ENCODE results near the gene SHISA7.
A peak's percentile ranks its signal among the peaks of the same experiment; 100 is the strongest.

SHISA7 gene

GRCh38 chr19:55391702-55392615, 51.1 kb downstream of the SHISA7 start:
- Histone ChIP-seq H3K9me3 (ENCODE audit: control insufficient read depth, insufficient read depth, low read length) (no peaks in the 10 kb centered on the region), H3K4me1 (ENCODE audit: insufficient read depth, low read length) (peaks cover 24% of the 10 kb centered on the region), H3K36me3 (ENCODE audit: insufficient read depth, low read length) (peaks cover 5% of the 10 kb centered on the region), H3K9ac (ENCODE audit: low read depth, low read length) (no peak overlapping the region; the same call in 1 of the 2 replicates)

DNA sequence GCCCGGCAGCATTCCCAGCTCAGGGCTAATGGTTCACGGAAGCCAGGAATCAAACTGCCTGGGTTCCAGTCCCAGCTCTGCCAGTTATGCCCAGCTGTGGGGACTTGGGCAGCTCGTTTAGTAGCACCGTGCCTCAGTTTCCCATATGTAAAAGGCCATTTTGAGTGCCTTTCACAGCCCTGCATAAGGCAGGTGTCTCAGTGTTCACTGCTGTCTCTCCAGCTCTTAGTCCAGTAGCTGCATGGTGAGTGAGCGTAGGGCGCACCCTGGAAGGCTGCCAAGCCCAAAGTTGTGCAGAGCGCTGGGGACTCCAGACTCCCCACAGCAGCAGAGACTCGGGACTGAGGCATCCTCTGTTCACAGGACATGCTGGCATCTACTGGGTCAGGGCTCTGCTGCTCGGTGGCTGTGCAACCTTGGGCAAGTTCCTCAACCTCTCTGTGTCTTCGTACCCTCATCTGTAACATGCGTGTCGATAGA, 51.9 kb downstream of the SHISA7 start:
- peaks cover 12% of the 10 kb centered on the region for H3K36me3 ChIP-seq (ENCODE audit: insufficient read depth, low read length)
- H3K4me1 ChIP-seq (ENCODE audit: insufficient read depth, low read length), result peaks cover 24% of the 10 kb centered on the region
- no peaks in the 10 kb centered on the region for H3K9me3 ChIP-seq (ENCODE audit: control insufficient read depth, insufficient read depth, low read length)
- H3K9ac ChIP-seq (ENCODE audit: low read depth, low read length), result no peak overlapping the region

GRCh38 chr19:55390461-55390880, 52.6 kb downstream of the SHISA7 start:
- no peak overlapping the region for H3K9ac ChIP-seq (ENCODE audit: low read depth, low read length)
- peaks cover 12% of the 10 kb centered on the region for H3K36me3 ChIP-seq (ENCODE audit: insufficient read depth, low read length)
- peaks cover 24% of the 10 kb centered on the region for H3K4me1 ChIP-seq (ENCODE audit: insufficient read depth, low read length)
- no peaks in the 10 kb centered on the region for H3K9me3 ChIP-seq (ENCODE audit: control insufficient read depth, insufficient read depth, low read length)

DNA sequence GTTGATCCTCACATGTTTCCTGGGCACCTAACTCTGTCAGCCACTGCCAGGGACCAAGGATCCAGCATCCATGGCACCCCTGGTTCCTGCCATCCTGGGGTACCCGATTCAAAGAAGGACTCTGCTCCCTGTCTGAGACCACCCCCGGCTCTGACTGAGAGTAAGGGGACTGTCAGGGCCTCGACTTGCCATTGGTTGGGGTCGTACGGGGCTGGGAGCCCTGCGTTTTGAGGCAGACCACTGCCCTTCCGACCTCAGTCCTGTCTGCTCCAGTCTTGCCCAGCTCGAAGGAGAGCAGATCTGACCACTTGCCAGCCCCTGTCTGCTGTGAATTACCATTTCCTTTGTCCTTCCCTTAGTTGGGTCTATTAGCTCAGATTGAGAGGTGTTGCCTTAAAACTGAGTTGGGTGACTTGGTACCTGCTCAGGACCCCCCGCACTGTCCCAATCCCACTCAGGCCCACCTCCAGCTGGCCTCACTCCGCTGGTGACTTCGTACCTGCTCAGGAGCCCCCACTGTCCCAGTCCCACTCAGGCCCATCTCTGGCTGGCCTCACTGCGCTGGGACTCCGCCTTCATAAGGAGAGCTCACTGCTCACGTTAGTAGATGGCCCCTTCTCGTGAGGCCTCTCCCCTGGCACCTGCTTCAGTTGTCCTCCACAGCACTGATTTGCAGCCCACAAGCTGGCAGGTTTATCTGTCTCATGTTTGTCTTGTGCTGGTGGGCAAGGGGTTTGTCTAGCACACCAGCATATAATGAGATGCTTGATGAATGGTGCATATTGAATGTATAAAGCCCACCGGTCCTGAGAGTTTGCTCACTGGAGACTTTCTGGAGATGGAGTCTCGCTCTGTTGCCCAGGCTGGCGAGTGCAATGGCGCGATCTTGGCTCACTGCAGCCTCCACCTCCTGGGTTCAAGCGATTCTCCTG, 53.4 kb downstream of the SHISA7 start:
- Histone ChIP-seq H3K4me1 (ENCODE audit: insufficient read depth, low read length) (peaks cover 24% of the 10 kb centered on the region), H3K36me3 (ENCODE audit: insufficient read depth, low read length) (peaks cover 12% of the 10 kb centered on the region), H3K9me3 (ENCODE audit: control insufficient read depth, insufficient read depth, low read length) (no peaks in the 10 kb centered on the region), H3K9ac (ENCODE audit: low read depth, low read length) (no peak overlapping the region)

DNA sequence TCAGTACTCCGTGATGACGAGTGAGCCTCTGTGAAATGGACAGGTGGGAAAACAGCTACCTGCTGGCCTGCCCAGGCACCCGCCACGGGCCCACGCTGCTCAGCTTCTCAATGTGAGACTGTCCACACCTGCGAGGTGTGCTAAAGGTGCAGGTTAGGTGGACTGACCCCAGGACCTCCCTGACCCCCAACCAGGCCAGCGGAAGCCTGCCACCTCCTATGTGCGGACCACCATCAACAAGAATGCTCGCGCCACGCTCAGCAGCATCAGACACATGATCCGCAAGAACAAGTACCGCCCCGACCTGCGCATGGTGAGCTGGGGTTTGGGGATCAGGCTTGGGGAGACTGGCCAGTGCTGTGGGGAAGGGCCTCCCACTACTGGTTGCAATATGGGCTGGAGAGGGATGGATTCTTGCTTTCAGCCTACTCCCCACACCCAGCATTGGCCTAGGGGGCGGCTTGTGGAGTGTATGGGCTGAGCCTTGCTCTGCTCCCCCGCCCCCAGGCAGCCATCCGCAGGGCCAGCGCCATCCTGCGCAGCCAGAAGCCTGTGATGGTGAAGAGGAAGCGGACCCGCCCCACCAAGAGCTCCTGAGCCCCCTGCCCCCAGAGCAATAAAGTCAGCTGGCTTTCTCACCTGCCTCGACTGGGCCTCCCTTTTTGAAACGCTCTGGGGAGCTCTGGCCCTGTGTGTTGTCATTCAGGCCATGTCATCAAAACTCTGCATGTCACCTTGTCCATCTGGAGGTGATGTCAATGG, 55.2 kb downstream of the SHISA7 start:
- peaks cover 21% of the 10 kb centered on the region for H3K4me1 ChIP-seq (ENCODE audit: insufficient read depth, low read length)
- H3K9ac ChIP-seq (ENCODE audit: low read depth, low read length), result no peak overlapping the region
- H3K9me3 ChIP-seq (ENCODE audit: control insufficient read depth, insufficient read depth, low read length), result no peaks in the 10 kb centered on the region
- peaks cover 12% of the 10 kb centered on the region for H3K36me3 ChIP-seq (ENCODE audit: insufficient read depth, low read length)

- peak overlapping the region; percentile 76 for H3K9ac ChIP-seq (ENCODE audit: low read depth, low read length)
- H3K36me3 ChIP-seq (ENCODE audit: insufficient read depth, low read length), result peaks cover 12% of the 10 kb centered on the region
- H3K9me3 ChIP-seq (ENCODE audit: control insufficient read depth, insufficient read depth, low read length), result no peaks in the 10 kb centered on the region
- peaks cover 8% of the 10 kb centered on the region; the same call in 1 of the 2 replicates for H3K4me1 ChIP-seq (ENCODE audit: insufficient read depth, low read length)
These were observed 56.6 kb downstream of the SHISA7 start for GRCh38 chr19:55386493-55386971.

GRCh38 chr19:55385724-55386492, 57.2 kb downstream of the SHISA7 start, which contains the start of gene RPL28:
TSS of gene RPL28 (plus strand) at chr19:55385932. CDS start at chr19:55386358, 426 bp downstream.
- Histone ChIP-seq H3K9me3 (ENCODE audit: control insufficient read depth, insufficient read depth, low read length) (no peaks in the 10 kb centered on the region), H3K9ac (ENCODE audit: low read depth, low read length) (peak within 1 kb of the TSS; percentile 76), H3K36me3 (ENCODE audit: insufficient read depth, low read length) (peaks cover 12% of the 10 kb centered on the region), H3K4me1 (ENCODE audit: insufficient read depth, low read length) (peaks cover 8% of the 10 kb centered on the region; the same call in 1 of the 2 replicates)

GRCh38 chr19:55384920-55385723, 58.0 kb downstream of the SHISA7 start:
- H3K36me3 ChIP-seq (ENCODE audit: insufficient read depth, low read length), result peaks cover 12% of the 10 kb centered on the region
- H3K4me1 ChIP-seq (ENCODE audit: insufficient read depth, low read length), result peaks cover 8% of the 10 kb centered on the region; the same call in 1 of the 2 replicates
- peak overlapping the region; percentile 76 for H3K9ac ChIP-seq (ENCODE audit: low read depth, low read length)
- H3K9me3 ChIP-seq (ENCODE audit: control insufficient read depth, insufficient read depth, low read length), result no peaks in the 10 kb centered on the region

- peak within 1 kb of the TSS; percentile 76 for H3K9ac ChIP-seq (ENCODE audit: low read depth, low read length)
- no peaks in the 10 kb centered on the region for H3K9me3 ChIP-seq (ENCODE audit: control insufficient read depth, insufficient read depth, low read length)
- peaks cover 11% of the 10 kb centered on the region; the same call in 1 of the 2 replicates for H3K4me1 ChIP-seq (ENCODE audit: insufficient read depth, low read length)
- H3K36me3 ChIP-seq (ENCODE audit: insufficient read depth, low read length), result peaks cover 12% of the 10 kb centered on the region
These were observed 58.8 kb downstream of the SHISA7 start, which contains the start of gene TMEM238 for GRCh38 chr19:55384131-55384919. TSS of gene TMEM238 (minus strand) at chr19:55384292. CDS start at chr19:55384259, 33 bp downstream.

- Histone ChIP-seq H3K9me3 (ENCODE audit: control insufficient read depth, insufficient read depth, low read length) (no peaks in the 10 kb centered on the region), H3K4me1 (ENCODE audit: insufficient read depth, low read length) (peaks cover 12% of the 10 kb centered on the region; the same call in 1 of the 2 replicates), H3K9ac (ENCODE audit: low read depth, low read length) (peak overlapping the region; percentile 76), H3K36me3 (ENCODE audit: insufficient read depth, low read length) (peaks cover 8% of the 10 kb centered on the region)
These were observed 59.6 kb downstream of the SHISA7 start for GRCh38 chr19:55383279-55384130.

DNA sequence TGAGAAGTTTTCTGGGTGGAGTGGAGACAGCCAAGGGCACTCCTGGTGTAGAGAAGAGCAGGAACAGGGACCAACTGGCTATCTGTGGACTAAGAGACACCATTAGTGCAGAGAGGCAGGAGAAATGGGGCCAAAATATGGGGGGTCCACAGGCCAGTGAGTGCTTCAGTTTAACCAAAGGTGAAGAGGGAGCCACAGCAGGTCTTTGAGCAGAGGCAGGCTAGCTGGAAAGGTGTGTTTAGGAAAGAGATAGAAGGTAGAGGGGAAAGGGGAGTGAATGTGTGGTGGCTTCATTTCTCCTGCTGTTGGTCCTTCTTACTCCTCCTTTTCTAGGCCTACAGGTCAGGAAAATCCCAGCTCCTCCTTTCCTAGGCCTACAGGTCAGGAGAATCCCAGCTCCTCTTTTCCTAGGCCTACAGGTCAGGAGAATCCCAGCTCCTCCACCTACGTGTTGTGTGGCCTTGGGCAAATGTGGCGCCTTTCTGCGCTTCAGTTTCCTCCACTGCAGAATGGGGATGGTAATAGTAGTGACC, 60.5 kb downstream of the SHISA7 start:
- H3K9me3 ChIP-seq (ENCODE audit: control insufficient read depth, insufficient read depth, low read length), result no peaks in the 10 kb centered on the region
- H3K9ac ChIP-seq (ENCODE audit: low read depth, low read length), result no peak overlapping the region
- H3K36me3 ChIP-seq (ENCODE audit: insufficient read depth, low read length), result peaks cover 8% of the 10 kb centered on the region
- peaks cover 14% of the 10 kb centered on the region; the same call in 1 of the 2 replicates for H3K4me1 ChIP-seq (ENCODE audit: insufficient read depth, low read length)
